Stromal cell of bone marrow (primary cell): Measurements from ENCODE around the gene PTGER3.
"Not testable (repeated sequence)": the region's sequence is repeated elsewhere in the genome, so short reads cannot be mapped to it uniquely, and the experiment has no call there.

Experiments used
- DNase-seq: peaks from one replicate; pipeline ENCODE4 v3.0.0-alpha.2; 2012; ENCODE audit warnings: low read depth

The PTGER3 gene

DNA sequence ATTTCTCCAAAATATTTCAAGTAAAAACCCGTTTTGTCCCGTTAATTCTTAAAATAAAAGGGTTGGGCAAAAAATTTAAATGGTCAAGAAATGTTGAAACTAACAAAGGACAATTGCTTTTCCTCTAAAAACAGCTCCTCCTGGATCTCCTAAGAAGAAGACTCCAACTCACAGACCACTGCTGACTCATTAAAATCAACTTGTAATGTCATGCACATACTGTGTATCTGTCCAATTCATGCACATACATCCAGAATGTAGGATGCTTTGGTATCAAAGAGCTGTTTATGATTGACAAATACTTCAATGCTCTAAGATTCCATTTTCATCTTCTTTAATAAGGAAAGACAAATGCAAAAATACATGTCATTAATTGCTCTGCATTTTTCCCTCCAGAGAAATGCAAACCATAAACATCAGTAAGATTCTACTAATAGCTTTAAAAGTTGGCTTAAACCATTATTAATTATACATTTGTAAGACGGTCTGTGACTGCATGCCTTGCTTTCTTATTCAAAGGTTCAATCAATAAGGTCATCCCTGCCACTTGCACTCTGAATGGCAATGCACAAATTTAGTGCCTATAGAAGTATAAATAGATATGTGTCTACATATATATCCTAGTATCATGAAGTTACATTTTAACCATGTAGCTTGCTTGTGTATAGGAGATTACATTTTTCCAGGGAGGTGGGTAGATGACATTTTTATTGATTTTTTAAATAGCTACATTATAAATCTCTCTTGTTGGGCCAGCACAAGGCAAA lies 44.7 kb downstream of the PTGER3 start:
- no peak for DNase-seq

DNA sequence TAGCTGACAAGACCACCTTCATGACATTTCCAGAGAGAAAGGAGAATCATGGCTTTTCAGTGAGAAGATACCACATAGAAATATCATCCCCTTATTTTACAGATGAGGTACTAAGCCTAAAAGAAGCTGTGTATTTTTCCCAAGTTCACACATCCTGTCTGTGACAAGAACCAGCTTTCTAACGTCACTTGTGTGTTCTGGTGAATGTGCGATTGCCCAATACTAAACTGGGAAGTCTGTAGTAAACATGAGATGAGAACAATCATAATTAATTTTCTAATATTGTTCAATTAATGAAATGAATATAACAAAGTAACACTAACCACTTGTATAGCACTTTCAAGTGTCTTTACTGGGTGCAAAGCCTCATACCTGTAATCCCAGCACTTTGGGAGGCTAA lies 46.0 kb downstream of the PTGER3 start:
- no peak for DNase-seq

DNA sequence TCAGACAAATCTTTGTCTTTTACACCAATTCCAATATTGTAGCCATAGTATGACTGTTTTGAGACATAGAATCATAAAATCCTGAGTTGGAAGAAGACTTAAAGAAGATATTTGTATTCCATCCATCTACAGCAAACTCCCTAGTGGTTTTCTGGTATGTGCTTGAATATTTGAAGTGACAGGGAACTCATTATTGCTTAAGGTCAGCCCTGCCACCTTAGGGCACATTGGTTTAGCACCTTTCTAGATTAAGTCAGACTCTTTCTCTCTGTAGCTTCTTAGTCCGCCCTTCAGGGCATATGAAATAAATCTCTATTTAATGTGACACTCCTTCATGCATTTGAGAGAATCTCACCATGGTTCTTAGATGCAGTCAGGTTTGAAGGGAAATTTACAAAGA lies 49.8 kb downstream of the PTGER3 start:
- no peak for DNase-seq

DNA sequence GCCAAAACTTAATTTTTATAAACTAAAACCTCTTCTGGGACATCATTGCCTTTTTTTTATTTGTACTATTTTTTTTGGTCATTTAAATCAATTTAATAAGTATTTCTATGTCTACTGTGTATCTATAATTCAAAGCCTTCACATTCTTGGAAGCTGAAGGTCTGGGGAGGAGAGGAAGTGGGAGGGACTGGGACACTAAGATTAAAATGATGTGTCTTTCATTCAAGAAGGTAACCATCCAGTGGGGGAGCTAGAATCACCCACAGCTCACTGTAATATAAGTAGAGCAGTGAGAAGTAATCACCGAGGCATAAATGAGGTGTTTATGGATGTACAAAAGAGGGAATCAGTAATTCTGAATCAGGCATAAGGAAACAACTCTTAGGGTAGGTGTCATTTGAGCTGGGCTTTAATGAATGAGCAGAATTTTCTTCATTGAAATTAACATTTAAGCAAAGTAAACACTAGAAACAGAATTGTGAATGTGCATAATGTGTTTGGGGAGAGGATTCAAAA lies 52.8 kb downstream of the PTGER3 start:
- DNase-seq = no peak

DNA sequence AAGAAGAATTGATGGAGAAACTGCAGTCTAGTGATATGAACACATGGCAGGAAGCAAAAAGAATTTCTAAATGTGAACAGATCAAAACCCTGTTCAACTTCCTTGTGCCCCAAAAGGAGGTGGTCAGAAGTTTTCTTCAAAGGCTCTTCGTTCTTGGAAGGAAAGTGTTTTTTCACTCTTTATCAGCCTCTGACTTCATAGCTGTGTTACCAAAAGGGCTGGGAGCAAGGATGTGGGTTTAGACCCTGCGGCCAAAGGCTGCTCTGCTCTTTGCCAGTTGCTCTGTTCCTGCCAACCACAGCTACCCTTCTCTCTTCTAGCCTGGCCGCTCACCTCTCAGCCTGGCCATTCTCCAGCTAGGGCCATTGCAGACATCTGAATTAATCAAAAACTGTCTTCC lies 53.8 kb downstream of the PTGER3 start:
- no peak for DNase-seq

DNA sequence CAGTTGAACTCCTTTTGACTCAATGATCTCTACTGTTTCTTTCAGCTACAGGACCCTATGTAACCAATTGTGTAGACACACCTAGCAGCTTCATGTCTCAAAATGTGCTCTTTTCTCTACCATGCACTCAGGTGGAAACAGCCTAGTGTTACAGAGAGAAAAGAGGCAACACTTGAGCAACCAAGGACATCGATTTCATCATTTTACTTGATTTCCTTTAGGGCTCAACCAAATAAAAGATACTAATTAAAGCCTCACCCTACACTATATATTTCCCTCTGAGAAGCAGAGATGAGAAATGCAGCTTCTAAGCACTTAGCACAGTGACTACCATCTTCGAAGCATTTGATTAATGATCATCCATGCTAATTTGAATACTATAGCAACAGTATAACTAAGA lies 55.1 kb downstream of the PTGER3 start:
- DNase-seq = no peak

DNA sequence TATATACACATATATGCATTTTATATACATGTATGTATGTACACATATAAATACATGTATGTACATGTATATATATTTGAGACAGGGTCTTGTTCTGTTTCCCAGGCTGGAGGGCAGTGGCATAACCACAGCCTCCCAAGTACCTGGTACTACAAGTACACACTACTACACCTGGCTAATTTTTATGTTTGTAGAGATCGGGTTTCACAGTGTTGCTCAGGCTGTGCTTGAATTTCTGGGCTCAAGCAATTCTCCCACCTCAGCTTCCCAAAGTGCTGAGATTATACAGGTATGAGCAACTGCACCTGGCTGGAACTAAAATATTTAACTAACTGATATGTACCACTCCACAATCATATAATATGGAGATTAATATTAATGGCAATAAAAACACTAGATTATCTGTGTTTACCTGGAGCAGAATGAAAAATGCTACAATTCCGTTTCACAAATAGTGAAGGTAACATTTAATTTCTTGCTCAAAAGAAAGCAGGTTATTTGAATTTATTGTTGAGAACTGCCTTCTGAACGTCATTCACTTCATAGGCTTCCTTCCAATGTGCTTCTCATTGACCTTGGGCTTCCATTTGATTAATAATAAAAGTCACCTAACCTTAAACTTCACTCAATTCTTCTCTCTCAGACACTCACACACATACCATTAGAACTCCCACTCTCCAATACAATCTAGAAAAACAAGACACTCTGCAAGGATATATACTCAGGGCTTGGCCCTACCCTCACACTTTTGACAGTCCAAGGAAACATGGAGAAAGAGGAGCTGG lies 57.0 kb downstream of the PTGER3 start:
- DNase-seq = no peak

DNA sequence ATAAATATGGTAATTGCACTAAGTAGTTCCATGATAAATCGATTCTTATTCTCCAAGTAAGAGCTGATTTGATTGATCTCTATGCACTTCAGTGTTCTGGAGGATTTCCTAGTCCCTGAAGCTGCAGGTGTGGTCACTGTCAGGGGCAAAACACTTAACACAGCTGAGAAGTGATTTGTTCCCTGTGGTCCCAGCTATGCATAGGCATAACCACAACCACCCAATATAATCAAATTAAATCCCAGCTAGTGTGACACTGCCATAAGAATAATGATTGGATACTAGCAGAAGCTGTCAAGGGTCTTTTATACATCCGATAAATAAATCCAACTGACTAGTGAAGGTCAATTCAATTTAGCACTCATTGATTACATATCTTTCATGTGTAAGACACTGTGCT lies 60.1 kb downstream of the PTGER3 start:
- no peak for DNase-seq

DNA sequence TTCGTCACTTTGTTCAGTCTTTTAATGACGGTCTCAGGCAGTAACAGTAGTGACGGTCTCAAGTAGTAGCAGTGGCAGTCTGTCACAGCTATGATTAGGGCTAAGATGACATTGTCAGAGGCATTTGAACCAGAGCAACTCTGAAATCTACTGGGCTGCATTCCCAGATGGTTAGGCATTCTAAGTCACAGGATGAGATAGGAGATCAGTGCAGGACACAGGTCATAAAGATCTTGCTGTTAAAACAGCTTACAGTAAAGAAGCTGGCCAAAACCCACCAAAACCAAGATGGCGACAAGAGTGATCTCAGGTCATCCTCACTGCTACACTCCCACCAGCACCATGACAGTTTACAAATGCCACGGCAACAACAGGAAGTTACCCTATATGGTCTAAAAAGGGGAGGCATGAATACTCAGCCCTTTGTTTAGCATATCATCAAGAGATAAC lies 61.8 kb downstream of the PTGER3 start:
- not testable (repeated sequence) for DNase-seq

DNA sequence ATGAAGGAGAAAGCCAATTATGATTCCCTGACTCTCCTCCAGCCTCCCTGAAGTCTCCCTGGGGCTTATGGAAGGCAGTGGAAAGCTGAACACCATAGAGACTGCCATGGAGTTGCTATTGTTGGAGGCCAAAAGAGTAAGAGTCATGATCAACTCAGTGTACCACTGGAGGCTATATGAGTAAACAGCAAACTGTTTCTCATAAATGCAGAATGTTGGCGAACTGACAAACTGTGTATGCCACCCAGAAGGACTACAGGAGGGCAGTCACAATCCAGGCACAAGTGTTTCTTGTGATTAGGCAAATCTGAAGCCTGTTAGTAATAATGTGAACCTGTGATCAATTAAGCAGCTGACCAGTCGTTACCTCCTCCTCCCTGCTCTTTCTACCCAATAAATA lies 62.3 kb downstream of the PTGER3 start:
- not testable (repeated sequence) for DNase-seq

DNA sequence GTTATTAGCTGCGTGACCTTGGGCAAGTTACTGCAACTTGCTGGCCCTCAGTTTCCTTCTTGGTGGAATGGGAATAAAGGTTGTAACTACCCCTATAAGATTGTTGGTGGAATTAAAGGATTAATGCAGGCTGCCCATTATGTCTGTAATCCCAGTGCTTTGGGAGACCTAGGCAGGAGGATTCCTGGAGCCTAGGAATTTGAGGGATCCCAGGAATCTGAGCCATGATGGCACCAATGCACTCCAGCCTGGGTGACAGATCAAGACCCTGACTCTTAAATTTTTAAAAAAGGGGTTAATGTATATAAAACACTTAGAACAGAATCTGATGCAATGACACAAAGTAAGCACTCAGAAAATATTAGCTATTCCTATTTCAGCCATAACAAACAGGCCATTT lies 67.3 kb downstream of the PTGER3 start:
- no peak for DNase-seq

DNA sequence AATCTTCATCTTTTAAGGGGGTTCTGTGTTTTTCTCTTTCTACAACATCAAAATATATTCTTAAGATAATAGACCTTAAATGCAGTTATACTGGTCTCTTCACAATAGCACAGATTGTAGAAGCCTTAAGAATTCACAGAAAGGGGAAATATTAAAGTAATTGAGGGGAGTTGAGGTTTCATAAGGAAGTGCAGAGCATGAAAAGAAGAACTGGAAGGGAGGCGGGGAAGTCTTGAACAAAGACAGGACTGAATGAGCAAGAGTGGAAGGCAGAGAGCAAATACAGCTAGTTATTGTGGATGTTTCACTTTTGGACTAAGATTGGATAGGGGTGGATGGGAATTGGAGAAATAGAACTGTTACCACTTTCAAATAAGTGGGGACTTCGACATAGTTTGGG lies 67.7 kb downstream of the PTGER3 start:
- no peak for DNase-seq

DNA sequence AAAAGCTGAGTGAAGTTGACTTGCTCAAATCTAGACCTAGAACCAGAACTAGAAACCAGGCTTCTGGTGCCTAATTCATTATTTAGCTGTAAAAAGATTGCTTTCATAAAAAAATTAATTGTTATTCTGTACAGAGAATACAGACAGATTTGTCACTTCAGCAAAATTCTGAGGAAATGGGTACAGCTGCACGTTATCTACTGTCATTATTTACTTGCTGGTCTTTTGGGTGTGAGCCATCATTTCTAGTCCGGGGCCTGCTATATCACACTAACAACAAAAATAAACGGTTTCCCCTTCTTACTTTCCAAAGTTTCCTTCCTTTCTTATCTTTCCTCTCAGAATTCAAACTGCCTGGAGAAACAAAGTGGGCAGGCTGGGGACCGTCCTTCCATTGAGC lies 68.3 kb downstream of the PTGER3 start:
- DNase-seq = no peak

DNA sequence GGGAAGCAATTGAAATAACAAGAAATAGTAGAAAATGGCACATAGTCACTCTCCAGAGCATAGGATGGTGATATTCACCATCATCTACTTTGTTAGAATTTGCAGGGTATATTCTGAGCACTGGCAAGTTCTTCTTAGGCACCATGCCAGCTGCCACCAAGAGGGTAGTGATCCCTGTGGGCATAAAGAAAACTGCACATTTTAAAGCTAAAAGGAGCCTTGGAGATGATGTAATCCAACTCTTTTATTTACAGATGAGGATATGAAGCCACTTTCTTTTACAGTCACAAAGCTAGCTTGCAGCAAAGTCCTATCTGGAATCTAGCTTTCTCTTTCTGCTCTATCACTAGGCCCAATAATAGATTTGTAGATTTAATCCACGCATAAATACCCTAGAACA lies 69.0 kb downstream of the PTGER3 start:
- no peak for DNase-seq

DNA sequence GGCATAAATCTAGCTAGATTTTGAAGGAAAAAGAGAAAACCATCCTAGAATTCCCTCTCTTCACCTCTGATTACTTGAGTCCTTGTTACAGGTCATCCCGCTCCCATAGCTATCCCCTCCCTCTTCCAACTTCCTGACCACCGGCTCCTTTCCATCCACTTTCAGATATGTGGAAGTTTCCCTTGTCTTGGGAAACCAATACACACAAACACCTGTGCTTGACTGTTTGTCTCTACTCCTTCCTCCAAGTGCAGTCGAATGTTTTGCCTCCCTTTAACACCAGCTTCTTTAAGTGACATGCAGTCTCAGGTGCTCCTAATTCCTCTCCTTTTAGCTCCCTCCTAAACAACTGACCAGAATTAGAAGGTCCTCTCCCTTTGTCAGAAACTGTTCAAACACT lies 70.0 kb downstream of the PTGER3 start:
- DNase-seq = no peak

DNA sequence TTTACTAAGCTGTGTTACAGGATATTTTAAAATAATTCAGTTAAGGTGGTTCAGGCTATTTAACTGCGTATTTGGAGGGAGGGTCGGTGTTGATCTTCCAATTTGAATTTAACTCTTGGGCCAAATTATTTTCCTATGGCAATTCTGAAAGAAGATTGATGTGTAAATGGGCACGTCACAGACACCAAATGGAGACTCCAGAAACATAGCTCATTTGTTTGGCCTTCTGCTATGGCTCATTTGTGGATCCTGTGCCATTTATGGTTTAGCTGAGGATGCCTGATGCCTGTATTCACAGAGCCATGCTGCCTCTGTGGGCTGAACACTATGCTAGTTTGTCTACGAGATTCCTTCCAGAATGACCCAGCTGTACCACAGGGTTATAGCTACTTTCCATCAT lies 70.6 kb downstream of the PTGER3 start:
- no peak for DNase-seq

DNA sequence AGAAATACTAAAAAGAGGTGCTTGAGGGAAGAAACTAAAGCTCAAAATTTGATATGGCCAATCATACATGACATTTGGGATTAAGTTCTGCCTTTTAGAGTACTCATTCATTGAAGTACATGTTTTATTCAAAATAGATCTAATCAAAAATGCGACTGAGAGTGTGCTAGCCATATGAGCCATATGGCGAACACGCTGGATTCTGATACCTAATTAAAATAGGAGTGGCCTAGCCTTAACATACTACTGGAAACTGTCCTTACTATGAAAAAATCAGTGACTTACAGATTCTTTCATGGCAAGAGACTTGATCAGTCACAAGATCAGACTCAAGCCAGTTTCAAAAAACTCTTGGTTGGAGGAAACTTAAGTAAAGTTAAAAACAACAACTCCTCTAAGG lies 73.9 kb downstream of the PTGER3 start:
- DNase-seq = no peak

DNA sequence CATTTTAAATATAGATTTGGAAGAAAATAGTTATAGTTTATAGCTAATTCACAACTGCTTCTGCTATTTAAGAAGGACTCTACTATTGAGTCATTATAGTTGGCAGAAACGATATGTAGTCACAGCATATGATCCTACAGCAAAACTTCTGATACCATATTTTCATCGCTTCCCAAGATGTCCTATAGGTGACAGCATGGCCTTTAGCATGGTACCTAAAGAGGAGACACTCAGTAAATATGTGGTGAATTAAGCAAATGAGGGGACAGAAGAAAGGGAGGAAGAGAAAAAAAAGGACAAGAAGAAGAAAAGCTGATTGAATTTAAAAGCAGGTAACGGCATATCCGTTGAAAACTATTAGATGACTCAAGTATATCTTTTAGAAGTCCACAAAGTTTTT lies 77.2 kb downstream of the PTGER3 start:
- DNase-seq = no peak

DNA sequence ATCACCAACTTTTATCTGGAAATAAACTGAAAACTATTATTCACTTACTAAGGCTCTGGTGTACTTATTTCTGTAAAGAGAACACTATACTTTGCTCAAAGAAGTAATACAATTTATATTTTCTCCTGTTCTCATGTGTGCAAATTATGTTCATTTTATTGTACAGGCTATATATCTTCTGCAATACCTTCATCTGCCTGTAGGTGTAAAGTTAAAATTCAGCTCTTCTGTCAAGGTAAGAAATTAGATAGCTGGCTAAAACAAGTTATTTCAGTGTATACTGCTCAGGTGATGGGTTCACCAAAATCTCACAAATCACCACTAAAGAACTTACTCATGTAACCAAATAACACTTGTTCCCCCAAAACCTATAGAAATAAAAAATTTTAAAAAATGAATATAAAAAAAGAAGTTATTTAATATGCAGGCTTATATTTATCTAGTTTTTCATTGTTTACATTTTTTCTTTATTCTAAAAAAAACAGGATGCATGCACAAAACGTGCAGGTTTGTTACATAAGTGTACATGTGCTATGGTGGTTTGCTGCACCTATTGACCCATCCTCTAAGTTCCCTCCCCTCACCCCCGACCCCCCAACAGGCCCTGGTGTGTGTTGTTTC lies 81.5 kb downstream of the PTGER3 start:
- no peak for DNase-seq

DNA sequence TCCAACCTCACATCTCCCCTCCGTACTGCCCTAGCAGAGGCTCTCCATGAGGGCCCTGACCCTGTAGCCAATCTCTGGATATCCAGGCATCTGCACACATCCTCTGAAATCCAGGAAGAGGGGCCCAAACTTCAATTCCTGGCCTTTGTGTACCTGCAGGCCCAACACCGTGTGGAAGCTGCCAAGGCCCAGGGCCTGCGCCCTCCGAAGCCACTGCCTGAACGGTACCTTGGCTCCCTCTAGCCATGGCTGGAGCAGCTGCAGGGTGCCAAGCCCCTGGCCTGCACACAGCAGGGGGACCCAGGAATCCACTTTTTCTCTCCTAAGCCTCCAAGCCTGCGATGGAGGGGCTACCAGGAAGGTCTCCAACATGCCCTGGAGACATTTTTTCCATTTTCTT lies 84.2 kb downstream of the PTGER3 start:
- no peak for DNase-seq

DNA sequence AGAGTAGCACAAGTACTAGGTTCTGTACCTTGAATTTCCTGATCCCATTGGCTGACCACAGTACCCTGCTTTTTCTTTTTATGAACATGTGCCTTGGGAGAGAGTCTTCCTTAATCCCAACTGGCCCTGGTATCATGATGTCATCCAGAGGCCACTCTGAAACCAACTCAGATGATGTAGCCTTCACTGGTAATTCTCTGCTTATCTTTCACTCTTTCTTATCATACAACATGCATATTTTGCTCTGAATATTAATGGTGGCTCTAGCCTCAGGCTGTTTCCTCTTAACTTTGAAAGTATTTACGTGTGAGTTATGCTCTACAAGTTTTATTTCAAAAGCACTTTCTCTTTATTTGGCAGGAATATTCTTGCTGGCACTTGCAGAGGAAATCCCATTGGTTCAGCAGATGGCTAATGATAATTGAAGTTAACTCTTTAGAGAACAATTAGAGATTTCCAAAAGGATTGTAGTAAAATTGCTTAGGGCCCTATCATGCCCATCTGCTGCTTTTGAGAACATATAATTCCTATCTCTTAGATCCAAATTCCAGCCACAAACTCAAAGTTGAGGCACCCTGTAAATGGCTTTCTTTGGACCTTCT lies 86.1 kb downstream of the PTGER3 start:
- DNase-seq = no peak

DNA sequence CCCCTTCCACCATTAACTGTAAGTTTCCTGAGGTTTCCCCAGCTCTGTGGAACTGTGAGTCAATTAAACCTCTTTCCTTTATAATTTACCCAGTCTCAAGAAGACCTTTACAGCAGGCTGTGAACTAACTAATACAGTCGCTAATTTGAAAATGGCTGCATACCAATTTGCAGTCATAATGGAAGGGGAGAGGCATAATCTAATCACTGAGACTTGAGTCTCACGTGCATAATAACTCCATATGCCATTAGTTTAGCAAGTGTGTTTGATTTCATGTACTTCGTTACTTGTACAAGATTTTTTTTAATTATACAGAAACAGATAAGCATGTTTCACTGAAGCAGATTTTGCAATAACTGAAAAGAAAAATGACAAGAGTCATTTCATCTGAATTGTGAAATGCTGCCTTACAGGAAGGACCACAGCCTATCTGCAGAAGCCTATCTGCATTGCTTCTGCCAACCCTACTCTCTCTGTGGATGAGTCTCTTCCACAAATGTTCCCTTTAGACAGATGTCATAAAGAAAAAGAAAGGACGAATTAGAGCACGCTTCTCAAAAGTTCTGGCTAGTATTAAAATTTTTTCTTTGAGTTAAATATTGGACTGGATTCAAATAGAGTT lies 99.1 kb downstream of the PTGER3 start:
- DNase-seq = no peak
